ENCODE results near the gene RSPH9.
"Not testable (repeated sequence)": the region's sequence is repeated elsewhere in the genome, so short reads cannot be mapped to it uniquely, and the experiment has no call there.

The RSPH9 gene

DNA sequence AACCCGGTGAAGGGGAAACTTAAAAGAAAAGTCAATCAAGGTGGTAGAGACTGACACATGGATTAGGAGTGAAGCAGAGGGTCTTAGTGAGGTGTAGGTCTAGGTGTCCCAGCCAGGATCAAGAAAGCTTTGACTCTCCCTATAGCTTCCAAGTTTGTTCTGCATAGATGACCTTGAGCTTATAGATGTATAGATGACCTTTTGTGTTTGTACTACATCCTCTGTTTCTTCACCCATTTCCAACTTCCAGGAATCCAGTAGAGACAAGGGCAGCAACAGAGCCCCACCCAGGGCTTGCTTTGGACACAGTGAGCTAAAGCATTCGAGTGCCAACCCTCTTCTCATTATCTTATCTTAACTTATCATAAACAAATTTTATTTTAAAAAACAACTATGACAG is 44.6 kb downstream of the RSPH9 start:
- no peak for DNase-seq

DNA sequence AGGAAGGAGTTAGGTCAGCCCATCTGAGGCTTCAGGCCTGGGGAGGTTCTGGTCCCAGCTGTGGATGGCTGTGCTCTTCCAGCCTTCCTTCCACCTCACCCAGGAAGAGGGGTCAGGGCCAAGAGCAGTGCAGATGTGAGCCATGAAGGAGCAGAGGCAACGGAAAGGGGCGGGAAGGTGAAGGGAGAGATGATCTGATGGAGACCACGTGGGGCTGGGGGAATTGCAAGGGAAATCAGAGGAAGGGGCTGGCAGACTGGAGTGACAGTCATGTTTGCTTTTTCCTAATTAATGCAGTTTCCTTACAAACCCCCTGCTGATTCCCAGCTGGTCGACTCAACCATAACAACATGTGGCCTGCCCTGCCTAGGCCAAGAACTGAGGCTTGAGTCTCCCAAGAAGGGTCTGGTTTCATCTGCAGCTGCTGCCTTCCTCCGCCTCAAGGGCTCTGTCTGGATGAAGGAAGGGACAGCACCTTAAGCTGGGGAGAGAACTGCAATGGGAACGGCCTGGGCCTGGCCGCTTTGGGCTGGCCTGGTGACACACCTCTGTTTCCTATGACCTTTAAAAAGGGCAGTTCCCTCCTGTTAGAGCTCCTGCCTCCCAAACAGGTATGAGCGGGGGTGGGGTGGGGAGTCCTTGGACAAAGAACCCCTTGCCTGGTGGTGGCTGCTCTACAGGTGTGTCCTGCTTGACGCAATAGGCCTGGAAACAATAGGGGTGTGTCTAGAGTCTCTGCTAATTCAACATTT is 50.6 kb downstream of the RSPH9 start:
- DNase-seq = peak; percentile 70

DNA sequence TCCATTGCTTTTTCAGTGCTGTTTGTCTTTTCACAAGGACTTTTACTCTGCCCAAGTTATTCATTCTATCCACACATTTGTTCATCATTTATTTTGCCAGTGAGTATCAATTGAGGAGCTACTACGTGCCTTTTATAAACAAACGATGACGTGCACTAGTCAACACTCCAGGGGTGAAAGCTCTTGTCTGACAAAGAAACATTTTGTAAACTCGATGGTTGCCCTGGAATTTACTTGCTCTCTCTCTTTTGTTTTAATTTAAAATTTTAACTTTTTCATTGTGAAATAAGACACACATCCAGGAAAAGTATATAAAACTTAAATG is 51.1 kb downstream of the RSPH9 start:
- no peak for DNase-seq

DNA sequence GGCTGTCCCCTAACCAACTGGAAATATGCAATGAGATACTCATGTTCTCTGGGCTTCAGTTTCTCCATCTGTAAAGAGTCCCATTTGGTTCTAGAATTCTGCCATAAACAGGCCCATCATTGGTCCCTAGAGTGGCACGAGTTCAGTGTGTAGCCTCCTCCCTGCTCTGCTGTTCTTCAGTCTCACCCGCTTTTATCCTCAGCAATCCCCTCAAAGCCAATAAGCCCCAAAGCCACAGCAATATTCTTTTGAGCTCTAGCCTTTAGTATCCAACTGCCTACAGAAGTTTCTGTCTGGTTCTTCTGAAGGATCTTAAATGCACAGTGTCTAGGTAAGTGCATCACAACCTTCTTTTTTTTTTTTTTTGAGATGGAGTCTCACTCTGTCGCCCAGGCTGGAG is 52.6 kb downstream of the RSPH9 start:
- DNase-seq = no peak

DNA sequence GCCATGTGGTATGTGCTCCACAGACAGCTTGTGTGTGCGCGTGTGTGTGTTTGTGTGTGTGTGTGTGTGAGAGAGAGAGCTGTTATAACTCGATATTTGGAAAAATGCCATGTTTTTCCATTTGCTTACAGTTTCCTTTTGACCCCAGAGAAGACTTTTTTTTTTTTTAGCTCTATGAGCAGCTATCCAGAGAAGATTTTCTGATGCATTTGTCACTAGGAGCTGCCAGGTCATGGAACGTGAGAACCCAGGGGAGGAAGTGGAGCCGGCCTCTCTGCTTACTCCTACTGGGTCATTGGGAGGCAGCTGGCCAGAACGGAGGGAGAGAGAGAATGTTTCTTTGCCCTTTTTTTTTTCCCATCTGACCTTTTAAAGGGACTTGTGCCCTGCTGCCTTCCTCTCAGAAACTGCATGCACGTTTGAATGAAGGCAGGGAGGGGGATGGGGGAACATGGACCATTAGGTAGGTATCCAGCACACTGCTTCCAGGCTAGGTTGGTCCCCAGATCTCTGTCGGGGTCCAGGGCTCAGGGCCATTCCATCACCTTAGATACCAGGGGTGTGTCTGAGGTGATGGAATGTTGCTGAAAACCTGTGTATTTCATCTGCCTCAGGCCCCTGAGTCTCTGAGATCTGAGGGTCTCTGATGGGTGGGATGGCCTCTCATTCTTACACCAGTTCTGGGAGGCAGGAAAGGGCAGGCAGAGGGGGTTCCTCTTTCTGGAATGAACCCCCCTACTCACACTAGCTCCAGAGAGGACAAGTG is 53.9 kb downstream of the RSPH9 start:
- DNase-seq = peak; percentile 30

DNA sequence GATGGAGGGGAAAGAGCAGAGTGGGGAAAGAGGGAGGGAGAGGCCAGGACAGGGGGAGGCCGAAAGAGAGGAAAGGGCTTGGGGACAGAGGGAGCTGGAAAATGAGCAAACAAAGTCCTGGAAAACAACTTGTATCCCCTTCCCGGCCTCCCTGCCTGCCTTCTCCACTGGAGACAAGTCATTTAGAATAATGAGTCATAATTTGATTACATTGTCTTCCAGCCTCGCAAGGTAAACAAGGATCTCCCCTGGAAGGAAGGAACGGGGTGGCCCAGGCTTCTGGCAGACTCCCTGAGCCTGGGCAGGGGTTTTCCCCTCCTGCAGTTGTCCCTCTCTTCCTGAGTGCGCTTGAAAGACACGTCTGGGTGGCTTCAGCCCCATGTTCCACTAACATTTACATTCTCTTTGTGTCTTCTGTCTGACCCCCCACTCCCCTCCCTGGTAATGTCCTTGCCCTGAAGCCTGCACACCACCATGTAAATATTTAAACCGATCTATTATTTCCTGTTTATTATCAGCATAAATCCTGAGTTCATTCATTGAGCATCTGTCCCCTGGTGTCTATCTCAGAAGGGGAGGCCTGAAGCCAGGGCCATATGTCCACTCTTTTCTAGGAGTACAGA is 54.8 kb downstream of the RSPH9 start:
- DNase-seq = no peak

DNA sequence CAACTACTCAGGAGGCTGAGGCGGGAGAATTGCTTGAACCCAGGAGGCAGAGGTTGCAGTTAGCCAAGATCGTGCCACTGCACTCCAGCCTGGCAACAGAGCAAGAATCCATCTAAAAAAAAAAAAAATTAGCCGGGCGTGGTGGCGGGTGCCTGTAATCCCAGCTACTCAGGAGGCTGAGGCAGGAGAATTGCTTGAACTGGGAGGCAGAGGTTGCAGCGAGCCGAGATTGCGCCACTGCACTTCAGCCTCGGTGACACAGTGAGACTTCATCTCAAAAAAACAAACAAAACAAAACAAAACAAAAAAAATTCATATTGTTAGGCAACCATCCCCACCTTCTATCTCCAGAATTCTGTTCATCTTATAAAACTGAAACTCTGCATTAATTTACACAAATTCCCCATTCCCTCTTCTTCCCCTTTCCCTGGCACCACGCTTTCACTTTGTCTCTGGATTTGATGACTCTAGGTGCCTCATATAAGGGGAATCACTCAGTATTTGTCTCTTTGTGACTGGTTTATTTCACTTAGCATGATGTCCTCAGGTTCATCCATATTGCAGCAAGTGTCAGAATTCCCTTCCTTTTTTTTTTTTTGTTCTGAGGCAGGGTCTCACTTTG is 56.2 kb downstream of the RSPH9 start:
- not testable (repeated sequence) for DNase-seq

DNA sequence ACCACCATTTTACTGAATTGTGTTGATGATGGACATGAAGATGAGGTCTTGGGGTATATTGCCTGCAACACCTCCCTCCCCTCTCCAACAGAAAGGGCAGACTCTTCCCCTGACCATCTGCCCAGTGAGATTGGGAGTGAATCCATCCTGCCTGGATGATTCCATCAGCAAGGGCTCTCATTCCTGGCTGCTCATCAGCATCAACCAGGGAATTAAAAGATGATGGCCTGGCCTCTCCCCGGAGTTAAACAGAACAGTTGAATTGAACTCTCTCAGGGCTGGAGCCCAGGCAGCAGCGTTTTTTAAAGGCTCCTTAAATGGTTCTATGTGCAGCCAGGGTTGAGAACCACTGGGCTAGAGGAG is 57.3 kb downstream of the RSPH9 start:
- DNase-seq = no peak

DNA sequence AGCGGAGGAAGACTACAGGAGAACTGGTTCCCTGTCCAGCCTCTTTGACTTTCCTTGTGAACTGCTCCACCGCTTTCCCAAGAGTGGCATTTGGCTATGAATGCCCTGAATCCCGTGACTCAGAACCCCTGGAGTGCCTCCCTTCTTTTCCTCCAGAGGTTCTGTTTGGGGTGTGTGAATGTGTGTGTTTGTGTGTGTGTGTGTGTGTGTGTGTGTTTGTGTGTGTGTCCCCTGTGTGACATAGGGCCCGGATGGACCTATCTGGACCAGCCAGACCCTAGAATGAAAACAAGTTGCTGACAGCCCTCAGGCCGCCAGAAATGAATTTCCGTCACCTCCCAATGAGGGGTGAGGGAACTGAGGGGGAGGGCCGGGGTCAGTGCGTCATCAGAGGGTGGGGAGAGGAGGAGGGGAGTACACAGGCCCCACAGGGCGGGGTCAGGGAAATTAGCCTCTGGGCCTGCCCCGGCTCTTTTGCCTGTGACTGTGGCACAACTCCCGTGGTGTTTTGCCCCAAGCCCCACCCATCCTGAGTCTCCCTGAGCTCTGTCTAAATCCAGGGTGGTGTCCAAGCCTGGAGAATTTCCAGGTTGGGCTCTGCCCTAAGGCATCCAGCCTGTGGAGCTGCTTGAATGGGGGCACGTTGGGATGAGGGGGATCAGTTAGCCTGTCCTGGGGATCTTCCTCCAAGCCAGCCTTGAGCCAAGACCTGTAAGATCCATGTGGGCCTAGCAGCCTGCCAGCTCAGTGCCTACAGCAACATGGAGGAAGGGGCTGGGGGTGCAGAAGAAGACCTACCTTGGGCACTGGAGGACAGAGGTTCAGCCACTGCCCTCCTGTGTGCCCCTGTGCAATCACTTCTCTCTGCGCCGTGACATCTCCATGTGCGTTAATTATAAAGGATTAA is 58.0 kb downstream of the RSPH9 start:
- peak; percentile 95 for DNase-seq

DNA sequence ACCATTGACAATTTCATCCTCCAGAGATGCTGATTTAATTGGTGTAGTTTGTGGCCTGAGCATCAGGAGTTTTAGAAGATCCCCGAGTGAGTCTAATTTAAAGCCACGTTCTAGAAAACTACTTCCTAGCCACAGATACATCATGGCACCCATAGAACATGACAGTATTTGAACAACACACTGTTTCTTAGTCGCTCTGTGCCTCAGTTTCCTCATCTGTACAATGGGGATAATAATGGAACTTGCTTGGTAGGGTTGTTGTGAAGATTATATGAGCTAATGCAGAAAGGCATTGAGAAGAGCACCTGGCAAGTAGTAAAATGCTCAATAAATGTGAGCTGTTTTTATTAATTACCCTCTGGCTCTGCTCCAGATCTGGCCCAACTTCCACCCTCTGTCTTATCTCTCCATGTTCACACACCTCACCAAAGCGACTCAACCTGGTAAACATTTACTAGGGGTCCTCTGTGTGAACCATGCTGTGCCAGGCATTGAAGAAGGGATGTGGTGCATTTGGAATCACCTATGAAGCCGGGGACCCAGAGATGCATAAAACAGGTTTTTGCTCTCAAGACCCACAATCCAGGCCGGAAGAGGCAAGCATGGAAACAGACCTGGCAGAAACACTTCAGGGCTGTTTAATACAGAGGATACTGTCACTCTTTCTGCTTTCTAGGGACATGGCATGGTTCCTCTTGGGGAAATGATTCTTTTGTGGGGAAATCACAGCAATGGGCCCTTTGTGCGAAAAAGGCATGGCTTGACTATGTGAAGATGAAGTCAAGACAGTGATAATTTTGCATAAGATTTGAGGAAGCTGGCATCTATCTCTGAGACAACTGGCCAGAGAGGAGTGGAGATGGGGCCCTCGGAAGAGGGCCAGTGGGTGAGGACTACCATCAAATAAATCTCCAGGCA is 58.9 kb downstream of the RSPH9 start:
- DNase-seq = no peak

DNA sequence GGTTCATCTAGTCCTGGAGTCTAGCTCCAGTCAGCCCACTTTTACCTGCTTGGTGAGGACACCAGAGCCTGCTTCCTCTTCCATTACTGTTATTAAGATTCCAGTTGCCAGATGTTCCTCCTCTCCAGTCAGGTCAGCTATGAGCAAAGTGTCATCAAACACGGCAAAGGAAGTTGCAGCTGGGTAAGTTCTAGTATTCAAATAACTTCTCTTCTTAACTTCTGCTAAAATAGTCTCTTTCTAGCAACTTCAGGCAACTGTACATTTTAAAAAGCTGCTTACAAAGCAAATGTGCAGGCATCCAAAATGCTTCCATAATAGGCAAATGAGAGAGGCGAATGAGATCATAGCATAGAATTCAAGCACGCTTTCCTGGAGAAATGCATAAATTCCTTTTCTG is 61.2 kb downstream of the RSPH9 start:
- DNase-seq = peak; percentile 49

DNA sequence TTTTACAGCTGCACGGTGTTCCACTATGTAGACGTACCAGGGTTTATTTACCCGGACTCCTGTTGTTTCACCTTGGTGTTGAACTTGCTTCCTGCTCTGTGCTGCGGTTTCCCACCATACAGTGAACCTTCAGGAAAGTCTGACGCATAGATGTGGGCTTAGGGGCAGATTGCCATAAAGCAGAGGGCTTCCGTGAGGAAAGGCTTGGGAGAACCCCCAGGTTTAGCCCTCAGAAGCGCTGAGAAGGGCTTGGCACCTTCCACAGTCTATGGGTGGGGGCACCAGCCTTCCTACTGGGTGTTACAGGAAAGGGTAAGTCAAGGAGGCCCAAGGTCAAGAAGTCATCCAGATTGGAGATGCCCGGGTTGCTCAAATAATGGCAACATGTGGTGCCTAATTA is 62.0 kb downstream of the RSPH9 start:
- no peak for DNase-seq

DNA sequence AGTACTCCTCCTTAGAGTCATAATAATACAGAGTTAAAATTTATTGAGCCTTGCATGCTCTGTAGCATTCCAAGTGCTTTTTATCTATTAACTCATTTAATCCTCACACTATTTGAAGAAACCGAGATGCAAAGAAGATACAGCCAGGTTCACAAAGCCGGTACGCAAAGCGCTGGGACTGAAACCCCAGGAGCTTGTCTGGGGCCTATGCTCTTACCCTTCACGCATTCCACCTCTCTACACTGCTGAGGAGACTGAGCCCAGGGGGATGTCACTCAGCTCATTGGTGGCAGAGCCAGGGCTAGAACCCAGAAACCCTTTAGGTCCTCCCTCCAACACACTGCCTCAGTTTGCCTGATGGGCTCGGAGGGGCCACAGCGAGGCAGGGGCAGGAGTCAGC is 62.4 kb downstream of the RSPH9 start:
- DNase-seq = no peak

DNA sequence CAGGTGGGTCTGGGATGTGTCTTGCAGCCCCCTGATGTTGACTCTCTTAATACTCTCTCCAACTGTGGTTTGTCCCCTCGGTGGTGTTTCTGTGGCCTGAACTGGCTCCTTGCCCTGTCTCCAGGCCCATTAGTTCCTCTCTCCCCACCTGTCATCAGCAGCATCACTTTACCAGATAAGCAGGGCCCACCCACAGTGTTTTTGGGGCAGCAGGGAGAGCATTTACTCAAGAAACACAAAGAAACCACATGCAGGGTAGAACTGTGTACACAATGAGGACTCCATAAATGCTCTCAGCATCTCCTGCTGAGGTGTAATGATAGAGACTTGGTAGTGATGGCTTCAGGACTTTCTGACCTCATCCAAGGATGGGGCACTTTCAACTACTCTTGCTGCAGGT is 62.9 kb downstream of the RSPH9 start:
- DNase-seq = no peak

DNA sequence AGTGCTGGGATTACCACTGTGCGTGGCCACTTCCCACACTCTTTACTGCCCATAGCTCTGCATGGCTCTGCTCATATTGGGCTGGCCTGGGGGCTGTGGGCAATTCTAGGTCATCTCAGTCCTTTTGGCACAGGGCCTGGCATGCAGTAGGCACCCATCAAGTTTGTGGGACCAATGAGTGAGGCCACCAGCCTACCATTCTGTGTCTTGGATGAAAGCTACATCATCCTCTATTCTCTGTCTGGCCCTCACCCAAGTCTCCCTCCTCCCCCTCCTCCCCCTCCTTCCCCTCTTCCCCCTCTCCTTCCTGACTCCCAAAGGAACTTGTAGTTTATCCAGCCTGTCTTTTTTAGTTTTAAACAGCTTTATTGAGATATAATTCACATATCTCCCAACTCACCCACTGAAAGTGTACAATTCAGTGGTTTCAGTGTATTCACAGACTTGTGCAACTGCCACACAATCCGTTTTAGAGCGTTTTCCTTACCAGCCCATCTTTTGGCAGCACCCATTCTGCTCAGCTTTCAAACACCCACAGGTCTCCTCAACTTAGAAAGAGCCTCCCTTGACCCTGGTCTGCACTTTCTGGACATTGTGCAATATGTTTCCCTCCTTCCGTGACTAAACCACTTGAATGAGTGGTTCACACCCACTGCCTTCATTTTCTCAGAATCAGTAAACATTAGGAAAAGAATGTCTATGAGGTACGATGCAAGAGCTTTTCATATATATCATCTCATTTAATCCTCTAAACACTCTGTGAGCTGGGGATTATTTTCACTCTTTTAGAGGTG is 64.2 kb downstream of the RSPH9 start:
- no peak for DNase-seq

DNA sequence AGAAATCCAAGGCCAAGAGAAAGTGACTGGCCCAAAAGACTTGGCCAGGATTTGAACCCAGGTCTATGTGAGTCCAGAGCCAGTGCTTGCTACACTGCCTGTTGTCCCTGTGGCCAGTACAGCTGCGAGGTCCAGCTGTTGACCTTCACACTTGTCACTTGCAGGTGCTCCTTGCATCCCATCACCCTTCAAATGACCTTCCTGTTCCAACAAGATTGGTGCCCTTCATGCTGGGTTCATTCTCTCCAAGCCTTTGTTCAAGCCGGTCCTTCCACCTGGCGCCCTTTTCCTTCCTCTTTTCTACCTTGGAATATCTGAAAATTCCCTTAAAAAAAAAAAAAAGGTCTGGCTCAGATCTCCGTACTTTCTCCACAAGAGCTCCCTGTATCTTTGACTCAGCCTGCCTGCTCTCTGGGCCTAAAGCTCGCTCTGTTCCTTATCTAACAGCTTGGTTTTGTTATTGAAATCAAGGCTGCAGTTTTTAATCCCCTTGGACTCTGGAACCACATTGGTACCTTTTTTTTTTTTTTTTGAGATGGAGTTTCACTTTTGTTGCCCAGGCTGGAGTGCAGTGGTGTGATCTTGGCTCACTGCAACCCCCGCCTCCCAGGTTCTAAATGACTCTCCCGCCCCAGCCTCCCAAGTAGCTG is 64.9 kb downstream of the RSPH9 start:
- DNase-seq = no peak

DNA sequence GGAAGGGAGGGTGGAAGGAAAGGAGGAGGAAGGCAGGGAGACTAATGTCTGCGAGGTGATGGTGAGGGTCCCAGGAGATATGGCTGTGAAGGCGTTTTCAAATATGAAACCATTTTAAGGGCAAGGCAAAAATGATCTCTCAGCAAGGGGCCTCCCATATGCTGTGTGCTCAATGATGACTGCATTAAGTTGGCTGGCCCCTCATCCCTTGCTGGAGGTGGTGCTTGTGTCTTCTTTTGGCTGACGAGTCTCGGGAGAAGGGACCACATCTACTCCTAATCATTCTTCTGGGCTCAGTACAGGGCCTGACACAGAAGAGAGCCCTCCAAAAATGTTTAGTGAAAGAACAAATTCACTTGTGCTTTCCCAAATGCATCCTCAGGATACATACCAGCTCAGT is 65.7 kb downstream of the RSPH9 start:
- no peak for DNase-seq

DNA sequence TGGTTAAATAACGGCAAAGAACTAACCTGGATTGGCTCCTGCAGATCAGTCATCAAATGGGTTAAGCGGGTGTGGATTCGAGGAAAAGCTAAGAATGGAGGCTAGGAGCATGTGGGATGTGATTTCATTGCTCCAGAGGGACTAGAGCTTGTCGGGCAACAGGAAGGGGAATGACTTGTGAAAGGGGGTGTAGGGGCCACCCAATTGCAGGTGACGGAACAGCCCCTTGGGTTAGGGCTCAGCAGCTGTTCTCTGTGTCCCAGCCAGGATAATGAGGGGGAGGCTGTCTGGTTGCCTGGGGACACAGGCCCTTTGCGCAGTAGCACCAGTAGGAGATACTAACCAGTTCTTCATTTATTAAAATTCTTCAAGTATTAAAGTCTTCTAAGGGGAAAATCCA is 67.7 kb downstream of the RSPH9 start:
- DNase-seq = no peak

DNA sequence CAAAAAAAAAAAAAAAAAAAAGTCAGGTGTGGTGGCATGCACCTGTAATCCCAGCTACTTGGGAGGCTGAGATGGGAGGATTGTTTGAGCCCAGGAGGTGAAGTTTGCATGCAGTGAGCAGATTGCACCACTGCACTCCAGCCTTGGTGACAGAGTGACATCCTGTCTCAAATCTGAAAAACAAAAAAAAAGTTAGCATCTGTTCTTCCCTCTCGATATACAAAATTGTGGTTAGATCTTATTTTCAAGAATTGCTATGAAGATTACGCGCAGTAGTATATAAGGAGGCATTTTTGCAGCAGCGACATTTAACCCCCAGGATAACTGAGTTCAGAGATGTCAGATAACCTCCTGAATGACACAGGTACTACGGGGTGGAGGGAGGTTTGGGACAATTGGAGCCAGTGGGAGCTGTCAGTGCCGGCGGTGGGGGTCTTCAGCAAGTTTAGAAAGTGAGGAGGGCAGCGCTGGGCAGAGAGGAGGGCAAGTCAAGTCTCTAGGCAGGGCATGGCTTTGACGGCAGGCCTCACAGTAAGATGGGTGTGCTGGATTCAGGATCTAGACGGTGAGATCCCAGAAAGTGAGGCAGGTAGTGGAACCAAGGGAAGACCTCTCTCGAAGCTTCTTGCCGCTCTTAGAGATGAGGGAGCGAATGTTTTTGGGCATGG is 68.9 kb downstream of the RSPH9 start:
- DNase-seq = no peak

Data from NCI-H510A (cell line).